Mammary epithelial cell (primary cell): Measurements from ENCODE around the gene ZNF516.

Experiments
- CTCF ChIP-seq, 2 donors: IDR thresholded peaks in 1 of 2; conservative IDR thresholded peaks in 1 of 2; 2 replicates each; pipeline ENCODE4 v1.5.1; 2011 to 2012; ENCODE audit warnings: inconsistent platforms in 2 of 2, low read length in 2 of 2, mild to moderate bottlenecking in 2 of 2, control low read depth in 1 of 2, low read depth in 1 of 2; ENCODE audit not compliant: insufficient read depth in 1 of 2; ENCODE audit errors: extremely low read depth in 1 of 2
- EZH2 ChIP-seq: IDR thresholded peaks from 2 replicates; pipeline ENCODE4 v1.6.1; 2012; ENCODE audit warnings: low read length, inconsistent platforms, borderline replicate concordance

- no peak for TF ChIP-seq CTCF (conservative IDR thresholded peaks at IDR 0.05 in 1 of 2, IDR thresholded peaks at IDR 0.05 in 1 of 2; ENCODE audit: extremely low read depth in 1 of 2, insufficient read depth in 1 of 2, low read depth in 1 of 2, low read length in 2 of 2)
- TF ChIP-seq EZH2, result no peak
Observed at GRCh38 chr18:76498064-76498463, 3.0 kb upstream of the ZNF516 start.
